Endodermal cell (in vitro differentiated cells): ENCODE measurements around the gene KCNJ3. TPM values are rescaled to one million over a fixed set of nuclear protein-coding genes. Genes with fewer than 3 reads are reported as not detected.

Source experiments
- DNase-seq: peaks from one replicate; pipeline ENCODE4 v3.0.0-alpha.2; 2017
- H3K27ac ChIP-seq: 2 replicates; pipeline ENCODE4 v1.5.1; 2013; ENCODE audit warnings: mild to moderate bottlenecking, low read depth, low read length, moderate library complexity
- H3K27me3 ChIP-seq: 2 replicates; pipeline ENCODE4 v1.6.1; 2013; ENCODE audit warnings: mild to moderate bottlenecking, low read length, moderate library complexity; ENCODE audit not compliant: insufficient read depth, control insufficient read depth, poor library complexity, severe bottlenecking
- H3K36me3 ChIP-seq: 2 replicates; pipeline ENCODE4 v1.7.0; 2013; ENCODE audit warnings: mild to moderate bottlenecking, low read length, moderate library complexity; ENCODE audit not compliant: control insufficient read depth, insufficient read depth
- H3K4me1 ChIP-seq: one replicate; pipeline ENCODE4 v1.7.0; 2013; ENCODE audit warnings: low read length; ENCODE audit not compliant: control insufficient read depth, insufficient read depth
- H3K4me3 ChIP-seq: 2 replicates; pipeline ENCODE4 v1.5.1; 2013; ENCODE audit warnings: mild to moderate bottlenecking, low read length, moderate library complexity
- H3K9ac ChIP-seq: 2 replicates; pipeline ENCODE4 v1.6.1; 2013; ENCODE audit warnings: mild to moderate bottlenecking, low read length, moderate library complexity; ENCODE audit not compliant: poor library complexity, severe bottlenecking; ENCODE audit errors: extremely low read depth
- H3K9me3 ChIP-seq: 2 replicates; pipeline ENCODE4 v1.6.1; 2013; ENCODE audit warnings: mild to moderate bottlenecking, low read length, moderate library complexity; ENCODE audit not compliant: control insufficient read depth
- H3K27ac Mint-ChIP-seq: 2 replicates; pipeline ENCODE4 v1.8.0; 2020; ENCODE audit warnings: mixed read lengths
- H3K27me3 Mint-ChIP-seq: 2 replicates; pipeline ENCODE4 v1.8.0; 2021; ENCODE audit warnings: mild to moderate bottlenecking, mixed read lengths; ENCODE audit not compliant: insufficient read depth
- H3K36me3 Mint-ChIP-seq: 2 replicates; pipeline ENCODE4 v1.8.0; 2020; ENCODE audit warnings: low read depth, mixed read lengths
- H3K4me1 Mint-ChIP-seq: 2 replicates; pipeline ENCODE4 v1.8.0; 2020; ENCODE audit warnings: mixed read lengths
- H3K4me3 Mint-ChIP-seq: 2 replicates; pipeline ENCODE4 v1.8.0; 2020; ENCODE audit warnings: mild to moderate bottlenecking, moderate library complexity, mixed read lengths
- H3K9me3 Mint-ChIP-seq: 2 replicates; pipeline ENCODE4 v1.8.0; 2020; ENCODE audit warnings: mild to moderate bottlenecking, mixed read lengths
- CTCF ChIP-seq: fragments of 200-600 bp; sonication (generic); conservative IDR thresholded peaks from 2 replicates; pipeline ENCODE4 v1.5.0; 2021; ENCODE audit warnings: antibody characterized with exemption, mild to moderate bottlenecking
- WGBS, 2 experiments: methylation state at CpG; one replicate each; pipeline versions ENCODE4 v1.1.5 to v1.1.7; 2013; ENCODE audit warnings: missing lambda C conversion rate in 2 of 2, mixed read lengths in 1 of 2; ENCODE audit not compliant: insufficient coverage in 1 of 2, insufficient read length in 1 of 2; 5-methylcytosine and 5-hydroxymethylcytosine counted together
- total RNA-seq, 2 donors: library from RNA; stranded (reverse); fragmentation: NEBNext Ultra II Directional in 1 of 2; extraction: Animal tissue kit (Norgen Biotek cat#: 25700) in 1 of 2; gene quantifications; 2 replicates in 1 of 2; 3 replicates in 1 of 2; pipeline ENCODE4 v1.2.1, GENCODE V29; 2021

KCNJ3 gene
- total RNA-seq, 2 donors from 2014 or later, result 4.3 to 7.6 TPM

GRCh38 chr2:154720651-154721050 lies 22.2 kb downstream of the KCNJ3 start:
- Mint-ChIP-seq H3K27ac (no peak overlapping the region), H3K4me1 (no peaks in the 10 kb centered on the region), H3K9me3 (peaks cover 1% of the 10 kb centered on the region), H3K27me3 (no peaks in the 10 kb centered on the region), H3K36me3 (peaks cover 1% of the 10 kb centered on the region), H3K4me3 (no peak overlapping the region)
- Histone ChIP-seq H3K9ac (no peak overlapping the region), H3K4me1 (no peaks in the 10 kb centered on the region), H3K36me3 (no peaks in the 10 kb centered on the region), H3K4me3 (no peak overlapping the region), H3K27ac (no peak overlapping the region), H3K9me3 (no peaks in the 10 kb centered on the region), H3K27me3 (no peaks in the 10 kb centered on the region)
- no peak for TF ChIP-seq CTCF
- WGBS, 2 experiments, result 88% methylated on average over 2 of the region's 2 CpGs; no CpG with 5 or more reads in 1 of the 2 experiments
- no peak for DNase-seq

GRCh38 chr2:154724194-154724797 lies 25.8 kb downstream of the KCNJ3 start:
- H3K27me3 ChIP-seq, result no peaks in the 10 kb centered on the region
- H3K9me3 ChIP-seq, result no peaks in the 10 kb centered on the region
- no peaks in the 10 kb centered on the region for H3K4me1 ChIP-seq
- DNase-seq, result no peak
- no peaks in the 10 kb centered on the region for H3K4me1 Mint-ChIP-seq
- H3K27ac Mint-ChIP-seq, result no peak overlapping the region
- H3K27me3 Mint-ChIP-seq, result no peaks in the 10 kb centered on the region
- no peaks in the 10 kb centered on the region for H3K36me3 ChIP-seq
- peaks cover 10% of the 10 kb centered on the region for H3K36me3 Mint-ChIP-seq
- no peak overlapping the region for H3K4me3 Mint-ChIP-seq
- no peak overlapping the region for H3K27ac ChIP-seq
- H3K9me3 Mint-ChIP-seq, result peaks cover 12% of the 10 kb centered on the region
- 92 to 98% methylated on average over 4 to 5 of the region's 6 CpGs for WGBS, 2 experiments
- no peak overlapping the region for H3K4me3 ChIP-seq
- no peak for TF ChIP-seq CTCF
- H3K9ac ChIP-seq, result no peak overlapping the region

- no peaks in the 10 kb centered on the region for H3K36me3 ChIP-seq
- H3K4me3 Mint-ChIP-seq, result no peak overlapping the region
- H3K27ac ChIP-seq, result no peak overlapping the region
- no peaks in the 10 kb centered on the region for H3K27me3 ChIP-seq
- no peaks in the 10 kb centered on the region for H3K4me1 ChIP-seq
- H3K9me3 Mint-ChIP-seq, result no peaks in the 10 kb centered on the region
- H3K27me3 Mint-ChIP-seq, result peaks cover 2% of the 10 kb centered on the region
- 91 to 100% methylated on average over 1 to 2 of the region's 2 CpGs for WGBS, 2 experiments
- TF ChIP-seq CTCF, result no peak
- no peaks in the 10 kb centered on the region for H3K9me3 ChIP-seq
- H3K4me1 Mint-ChIP-seq, result no peaks in the 10 kb centered on the region
- no peak overlapping the region for H3K27ac Mint-ChIP-seq
- no peak overlapping the region for H3K9ac ChIP-seq
- no peaks in the 10 kb centered on the region for H3K36me3 Mint-ChIP-seq
- no peak overlapping the region for H3K4me3 ChIP-seq
- no peak for DNase-seq
These were observed 41.9 kb downstream of the KCNJ3 start for GRCh38 chr2:154740361-154740760.
